ENCODE results near the gene SPIN2B.
A peak's percentile ranks its signal among the peaks of the same experiment; 100 is the strongest.
"Not testable (repeated sequence)": the region's sequence is repeated elsewhere in the genome, so short reads cannot be mapped to it uniquely, and the experiment has no call there.

SPIN2B gene

GRCh38 chrX:57121162-57121755, at the start of gene SPIN2B:
TSS of gene SPIN2B (minus strand) at chrX:57121548.
- DNase-seq = peak; percentile 7 to 55 (median 37)

GRCh38 chrX:57156397-57157049, 35.2 kb upstream of the SPIN2B start:
- DNase-seq = no peak

- no peak for DNase-seq
These were observed 33.8 kb upstream of the SPIN2B start for GRCh38 chrX:57155171-57155570.

GRCh38 chrX:57152222-57152621, 30.9 kb upstream of the SPIN2B start:
- not testable (repeated sequence) for DNase-seq

- DNase-seq = no peak
These were observed 17.3 kb upstream of the SPIN2B start for GRCh38 chrX:57138674-57139073.

GRCh38 chrX:57137501-57137900, 16.2 kb upstream of the SPIN2B start:
- no peak for DNase-seq

- DNase-seq = not testable (repeated sequence)
These were observed 15.7 kb upstream of the SPIN2B start, which contains the start of gene SPIN2A for GRCh38 chrX:57137073-57137472. TSS of gene SPIN2A (minus strand) at chrX:57137397. CDS start at chrX:57136597, 800 bp downstream.

GRCh38 chrX:57136589-57136988, 15.2 kb upstream of the SPIN2B start:
- not testable (repeated sequence) for DNase-seq

GRCh38 chrX:57135287-57135686, 13.9 kb upstream of the SPIN2B start:
- no peak for DNase-seq

- DNase-seq = no peak
These were observed 13.4 kb upstream of the SPIN2B start for GRCh38 chrX:57134702-57135101.

GRCh38 chrX:57133706-57134105, 12.4 kb upstream of the SPIN2B start:
- no peak for DNase-seq

GRCh38 chrX:57133284-57133683, 11.9 kb upstream of the SPIN2B start:
- not testable (repeated sequence) for DNase-seq

GRCh38 chrX:57132046-57132445, 10.7 kb upstream of the SPIN2B start:
- no peak for DNase-seq

GRCh38 chrX:57121816-57122215, 468 bp upstream of the SPIN2B start:
- no peak for DNase-seq

GRCh38 chrX:57120619-57121161, 658 bp downstream of the SPIN2B start:
- not testable (repeated sequence) for DNase-seq

GRCh38 chrX:57119416-57119815, 1.9 kb downstream of the SPIN2B start:
- DNase-seq = no peak

- DNase-seq = not testable (repeated sequence)
These were observed 3.8 kb downstream of the SPIN2B start for GRCh38 chrX:57117566-57117965.

GRCh38 chrX:57104921-57105398, 16.4 kb downstream of the SPIN2B start:
- DNase-seq = no peak

- no peak for DNase-seq
These were observed 16.9 kb downstream of the SPIN2B start for GRCh38 chrX:57104406-57104805.

GRCh38 chrX:57103489-57103888, 17.9 kb downstream of the SPIN2B start:
- DNase-seq = no peak

GRCh38 chrX:57102918-57103317, 18.4 kb downstream of the SPIN2B start:
- not testable (repeated sequence) for DNase-seq

- DNase-seq = no peak
These were observed 38.2 kb downstream of the SPIN2B start for GRCh38 chrX:57083143-57083542.

GRCh38 chrX:57074458-57074857, 46.9 kb downstream of the SPIN2B start:
- no peak for DNase-seq
